ENCODE results near the gene CHD6.

CHD6 gene

GRCh38 chr20:41619360-41620100 is 1.4 kb upstream of the CHD6 start:
- peak; percentile 39 for DNase-seq

- peak; percentile 78 for DNase-seq
These were observed 682 bp upstream of the CHD6 start for GRCh38 chr20:41618807-41619311.

GRCh38 chr20:41617059-41617901 is 897 bp downstream of the CHD6 start:
- peak; percentile 60 for DNase-seq

GRCh38 chr20:41616228-41616627 is 1.9 kb downstream of the CHD6 start:
- no peak for DNase-seq

- no peak for DNase-seq
These were observed 2.5 kb downstream of the CHD6 start for GRCh38 chr20:41615676-41616075.

GRCh38 chr20:41615110-41615509 is 3.1 kb downstream of the CHD6 start:
- DNase-seq: no peak

GRCh38 chr20:41613321-41613720 is 4.9 kb downstream of the CHD6 start:
- DNase-seq: no peak

- DNase-seq: no peak
These were observed 8.7 kb downstream of the CHD6 start for GRCh38 chr20:41609474-41609873.

GRCh38 chr20:41608606-41609005 is 9.6 kb downstream of the CHD6 start:
- no peak for DNase-seq

- no peak for DNase-seq
These were observed 10.4 kb downstream of the CHD6 start for GRCh38 chr20:41607791-41608190.

- peak; percentile 11 for DNase-seq
These were observed 14.2 kb downstream of the CHD6 start for GRCh38 chr20:41604002-41604401.

GRCh38 chr20:41601742-41602141 is 16.4 kb downstream of the CHD6 start:
- DNase-seq: no peak

- DNase-seq: no peak
These were observed 17.1 kb downstream of the CHD6 start for GRCh38 chr20:41600926-41601631.

- DNase-seq: peak; percentile 49
These were observed 18.5 kb downstream of the CHD6 start for GRCh38 chr20:41599699-41600104.

GRCh38 chr20:41598719-41599118 is 19.5 kb downstream of the CHD6 start:
- no peak for DNase-seq

GRCh38 chr20:41594514-41595322 is 23.5 kb downstream of the CHD6 start:
- peak; percentile 32 for DNase-seq

GRCh38 chr20:41592516-41593216 is 25.5 kb downstream of the CHD6 start:
- no peak for DNase-seq

GRCh38 chr20:41587956-41588355 is 30.2 kb downstream of the CHD6 start:
- no peak for DNase-seq

- no peak for DNase-seq
These were observed 30.7 kb downstream of the CHD6 start for GRCh38 chr20:41587523-41587922.

- DNase-seq: no peak
These were observed 31.4 kb downstream of the CHD6 start for GRCh38 chr20:41586772-41587171.

GRCh38 chr20:41580350-41580749 is 37.8 kb downstream of the CHD6 start:
- DNase-seq: no peak

Data from DMS53 (cell line).